Measurements from ENCODE around the gene ADD2. TPM values are rescaled to one million over a fixed set of nuclear protein-coding genes. Genes with fewer than 3 reads are reported as not detected.

The ADD2 gene
- total RNA-seq, 2 donors from 2014 or later, result 14.8 to 53.0 TPM

GRCh38 chr2:70619167-70619566 is 148.8 kb downstream of the ADD2 start:
- Histone ChIP-seq H3K27me3 (ENCODE audit: control insufficient read depth, insufficient read depth, low read length, poor library complexity, severe bottlenecking) (no peaks in the 10 kb centered on the region), H3K4me3 (ENCODE audit: low read length) (no peak overlapping the region), H3K27ac (ENCODE audit: low read depth, low read length) (no peak overlapping the region), H3K9ac (ENCODE audit: extremely low read depth, low read length, poor library complexity, severe bottlenecking) (no peak overlapping the region), H3K36me3 (ENCODE audit: control insufficient read depth, insufficient read depth, low read length) (no peaks in the 10 kb centered on the region), H3K4me1 (ENCODE audit: control insufficient read depth, insufficient read depth, low read length) (no peaks in the 10 kb centered on the region), H3K9me3 (ENCODE audit: control insufficient read depth, low read length) (no peaks in the 10 kb centered on the region)
- H3K27me3 Mint-ChIP-seq (ENCODE audit: insufficient read depth), result peaks cover 4% of the 10 kb centered on the region
- WGBS, 2 experiments (ENCODE audit: insufficient coverage in 1 of 2, insufficient read length in 1 of 2), result 96 to 97% methylated on average over 2 to 3 of the region's 3 CpGs
- DNase-seq, result no peak
- H3K4me3 Mint-ChIP-seq, result no peak overlapping the region
- H3K9me3 Mint-ChIP-seq, result peaks cover 21% of the 10 kb centered on the region
- H3K4me1 Mint-ChIP-seq, result peaks cover 6% of the 10 kb centered on the region
- peaks cover 4% of the 10 kb centered on the region for H3K36me3 Mint-ChIP-seq (ENCODE audit: low read depth)
- no peak overlapping the region for H3K27ac Mint-ChIP-seq
- no peak for TF ChIP-seq CTCF (conservative IDR thresholded peaks at IDR 0.05)

- no peak overlapping the region for H3K4me3 Mint-ChIP-seq
- no peak overlapping the region for H3K27ac Mint-ChIP-seq
- H3K9me3 ChIP-seq (ENCODE audit: control insufficient read depth, low read length), result no peaks in the 10 kb centered on the region
- H3K27ac ChIP-seq (ENCODE audit: low read depth, low read length), result no peak overlapping the region
- no peak for DNase-seq
- H3K4me1 ChIP-seq (ENCODE audit: control insufficient read depth, insufficient read depth, low read length), result no peaks in the 10 kb centered on the region
- H3K9ac ChIP-seq (ENCODE audit: extremely low read depth, low read length, poor library complexity, severe bottlenecking), result no peak overlapping the region
- H3K4me1 Mint-ChIP-seq, result peaks cover 7% of the 10 kb centered on the region
- H3K36me3 Mint-ChIP-seq (ENCODE audit: low read depth), result peaks cover 4% of the 10 kb centered on the region
- TF ChIP-seq CTCF (conservative IDR thresholded peaks at IDR 0.05), result no peak
- 92 to 93% methylated on average over 5 to 6 of the region's 6 CpGs for WGBS, 2 experiments (ENCODE audit: insufficient coverage in 1 of 2, insufficient read length in 1 of 2)
- H3K27me3 ChIP-seq (ENCODE audit: control insufficient read depth, insufficient read depth, low read length, poor library complexity, severe bottlenecking), result peaks cover under 1% of the 10 kb centered on the region
- H3K36me3 ChIP-seq (ENCODE audit: control insufficient read depth, insufficient read depth, low read length), result no peaks in the 10 kb centered on the region
- peaks cover 5% of the 10 kb centered on the region for H3K27me3 Mint-ChIP-seq (ENCODE audit: insufficient read depth)
- H3K4me3 ChIP-seq (ENCODE audit: low read length), result no peak overlapping the region
- peaks cover 12% of the 10 kb centered on the region for H3K9me3 Mint-ChIP-seq
Measured at GRCh38 chr2:70616168-70616694, 151.8 kb downstream of the ADD2 start.

GRCh38 chr2:70615222-70615621 is 152.8 kb downstream of the ADD2 start:
- no peak for DNase-seq
- WGBS, 2 experiments (ENCODE audit: insufficient coverage in 1 of 2, insufficient read length in 1 of 2), result 77 to 82% methylated on average over 1 to 2 of the region's 2 CpGs
- no peaks in the 10 kb centered on the region for H3K36me3 ChIP-seq (ENCODE audit: control insufficient read depth, insufficient read depth, low read length)
- H3K27me3 ChIP-seq (ENCODE audit: control insufficient read depth, insufficient read depth, low read length, poor library complexity, severe bottlenecking), result peaks cover 7% of the 10 kb centered on the region
- peaks cover 2% of the 10 kb centered on the region for H3K9me3 Mint-ChIP-seq
- no peak overlapping the region for H3K27ac Mint-ChIP-seq
- no peaks in the 10 kb centered on the region for H3K9me3 ChIP-seq (ENCODE audit: control insufficient read depth, low read length)
- TF ChIP-seq CTCF (conservative IDR thresholded peaks at IDR 0.05), result no peak
- no peak overlapping the region for H3K27ac ChIP-seq (ENCODE audit: low read depth, low read length)
- no peaks in the 10 kb centered on the region for H3K4me1 ChIP-seq (ENCODE audit: control insufficient read depth, insufficient read depth, low read length)
- no peaks in the 10 kb centered on the region for H3K36me3 Mint-ChIP-seq (ENCODE audit: low read depth)
- H3K4me1 Mint-ChIP-seq, result peaks cover 6% of the 10 kb centered on the region
- no peak overlapping the region for H3K4me3 Mint-ChIP-seq
- no peak overlapping the region for H3K4me3 ChIP-seq (ENCODE audit: low read length)
- peaks cover 1% of the 10 kb centered on the region for H3K27me3 Mint-ChIP-seq (ENCODE audit: insufficient read depth)
- H3K9ac ChIP-seq (ENCODE audit: extremely low read depth, low read length, poor library complexity, severe bottlenecking), result no peak overlapping the region
